HG03460 (cell line): Measurements from ENCODE around the gene ZNF10.
A peak's percentile ranks its signal among the peaks of the same experiment; 100 is the strongest.

ENCODE experiments used
- ATAC-seq: cut with Tn5 transposase; IDR thresholded peaks from one replicate; pipeline ENCODE4 v1.9.1; 2021; ENCODE audit not compliant: unreplicated experiment

The ZNF10 gene

DNA sequence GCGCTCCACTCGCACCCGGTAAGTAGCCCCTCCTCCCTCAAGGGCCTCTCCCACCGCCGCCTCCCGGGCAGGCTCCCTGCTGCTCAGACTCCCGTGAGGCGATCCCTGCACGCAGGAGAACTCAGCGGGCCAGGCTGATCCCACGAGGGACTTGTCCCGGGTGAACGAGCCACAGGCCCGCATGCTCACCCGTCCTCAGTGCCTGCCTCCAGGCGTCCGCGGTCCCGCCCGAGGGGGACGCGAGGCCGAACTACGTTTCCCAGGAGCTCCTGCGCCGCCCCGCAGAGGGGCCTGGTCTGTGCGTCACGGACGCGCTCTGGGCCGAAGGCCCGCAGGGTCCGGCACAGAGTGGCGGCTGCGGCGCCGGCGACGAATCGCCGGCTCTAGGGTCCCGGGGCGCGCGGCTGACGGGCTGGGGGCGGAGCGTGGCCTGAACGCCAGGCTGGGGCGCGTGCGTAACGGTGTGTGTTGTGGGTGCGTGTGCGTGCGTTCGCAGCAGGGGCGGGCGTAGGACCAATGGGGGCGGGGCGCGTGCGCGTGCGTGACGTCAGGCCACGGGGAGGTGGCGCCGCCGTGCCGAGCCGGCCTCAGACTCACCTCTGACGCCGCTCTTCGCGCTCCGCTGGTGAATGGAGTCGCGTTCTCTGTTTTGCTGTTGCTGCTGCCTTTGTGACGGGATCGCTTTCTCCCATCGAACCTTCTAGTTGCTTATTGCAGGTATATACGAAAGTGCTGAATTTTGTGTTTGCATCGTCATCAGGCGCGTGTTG, at the start of gene ZNF10, which contains the start of gene ZNF891:
TSS of gene ZNF10 (plus strand) at position 590 of the 770 bp plus-strand sequence. CDS start 13,866 bp downstream, outside the sequence.
TSS of gene ZNF891 (minus strand) at position 237 of the 770 bp plus-strand sequence. CDS start 8,356 bp downstream, outside the sequence.
- peak; percentile 90 for ATAC-seq

GRCh38 chr12:133081159-133081780, 49.2 kb upstream of the ZNF10 start:
- ATAC-seq, result no peak

- ATAC-seq, result no peak
These were observed 47.1 kb upstream of the ZNF10 start for GRCh38 chr12:133083345-133083744.

DNA sequence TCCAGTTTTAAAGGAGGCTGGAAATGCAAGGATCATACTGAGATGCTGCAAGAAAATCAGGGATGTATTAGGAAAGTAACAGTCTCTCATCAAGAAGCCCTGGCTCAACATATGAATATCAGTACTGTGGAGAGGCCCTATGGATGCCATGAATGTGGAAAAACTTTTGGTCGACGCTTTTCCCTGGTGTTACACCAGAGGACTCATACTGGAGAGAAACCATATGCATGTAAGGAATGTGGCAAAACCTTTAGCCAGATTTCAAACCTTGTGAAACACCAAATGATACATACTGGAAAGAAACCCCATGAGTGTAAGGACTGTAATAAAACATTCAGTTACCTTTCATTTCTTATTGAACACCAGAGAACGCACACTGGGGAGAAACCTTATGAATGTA, 24.8 kb upstream of the ZNF10 start:
- no peak for ATAC-seq

GRCh38 chr12:133106253-133106652, 24.2 kb upstream of the ZNF10 start:
- ATAC-seq, result no peak

DNA sequence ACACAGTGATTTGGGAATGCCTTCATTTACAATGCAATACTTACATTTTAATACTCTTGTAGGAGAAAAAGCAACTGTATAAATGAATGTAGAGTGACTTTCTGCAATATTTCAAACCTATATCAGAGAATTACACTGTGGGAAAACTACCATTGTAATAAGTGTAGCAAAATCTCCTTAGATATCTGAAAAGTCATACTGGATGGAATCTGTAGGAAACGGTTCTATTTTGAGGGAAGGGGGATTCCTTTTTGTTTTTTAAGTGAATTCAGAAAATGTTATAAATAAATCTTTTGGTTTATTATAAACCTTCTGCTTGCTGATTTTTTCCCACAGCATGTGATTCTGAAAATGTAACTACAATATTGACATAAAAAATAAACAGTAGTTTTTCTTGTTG, 23.3 kb upstream of the ZNF10 start:
- ATAC-seq, result no peak

DNA sequence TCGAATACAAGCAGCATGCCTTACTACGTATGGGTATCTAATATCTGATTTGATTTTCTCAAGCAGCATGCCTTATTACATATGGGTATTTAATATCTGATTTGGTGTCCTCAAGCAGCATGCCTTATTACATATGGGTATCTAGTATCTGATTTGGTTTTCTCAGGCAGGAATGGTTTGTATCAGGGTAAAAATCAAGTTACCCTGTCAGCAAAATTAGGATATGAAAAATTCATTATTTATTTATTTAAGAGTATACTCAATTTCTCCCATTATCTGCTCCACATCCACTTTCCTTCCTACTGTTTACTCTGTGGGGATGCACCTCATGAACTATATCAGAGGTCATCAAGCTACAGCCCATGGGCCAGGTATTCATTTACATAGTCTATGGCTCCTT, 22.3 kb upstream of the ZNF10 start:
- no peak for ATAC-seq

- no peak for ATAC-seq
These were observed 9.8 kb upstream of the ZNF10 start for GRCh38 chr12:133120385-133121191.

DNA sequence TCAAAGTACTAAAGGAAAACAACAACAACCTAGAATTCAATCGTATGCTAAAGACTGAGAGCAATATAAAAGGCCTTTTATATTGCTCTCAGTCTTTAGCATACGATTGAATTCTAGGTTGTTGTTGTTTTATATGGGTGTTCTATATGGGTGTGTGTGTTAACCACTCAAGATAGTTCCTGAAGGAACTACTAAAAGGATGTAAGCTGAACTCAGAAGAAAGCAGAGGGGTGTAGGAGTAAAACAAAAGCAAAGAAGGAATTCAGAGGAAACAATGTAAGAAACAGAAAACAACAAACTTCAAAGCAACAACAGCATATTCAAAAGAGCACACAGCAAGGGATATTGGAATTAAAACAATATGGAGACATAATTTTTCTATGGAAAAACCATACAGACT, 5.8 kb upstream of the ZNF10 start:
- ATAC-seq, result no peak

DNA sequence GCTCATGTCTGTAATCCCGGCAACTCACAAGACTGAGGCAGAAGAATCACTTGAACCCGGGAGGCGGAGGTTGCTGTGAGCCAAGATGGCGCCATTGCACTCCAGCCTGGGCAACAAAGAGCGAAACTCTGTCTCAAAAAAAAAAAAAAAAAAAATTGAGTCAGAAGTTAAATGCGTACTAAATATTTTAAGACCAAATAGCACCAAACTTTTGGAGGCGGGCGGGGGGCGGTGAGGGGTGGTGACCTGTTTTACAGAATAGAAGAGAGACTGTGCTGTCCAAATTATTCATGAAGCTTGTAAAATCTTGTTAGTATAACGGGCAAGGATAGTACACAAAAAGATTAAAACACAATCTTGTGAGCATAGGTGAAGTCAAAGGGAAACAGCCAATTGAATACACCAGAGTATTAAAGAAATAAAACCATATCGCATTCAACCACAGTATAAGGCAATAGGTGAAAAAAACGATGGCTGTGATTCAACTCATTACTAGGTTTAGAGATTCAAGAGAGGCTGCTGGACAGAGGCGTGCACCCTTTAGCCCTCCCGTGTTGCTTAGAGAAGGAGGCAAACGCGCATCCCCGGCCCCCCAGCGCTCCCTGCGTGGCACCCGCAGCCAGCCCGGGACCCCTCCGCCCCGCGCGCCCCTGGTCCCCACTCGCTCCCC, 924 bp upstream of the ZNF10 start:
- ATAC-seq, result no peak

DNA sequence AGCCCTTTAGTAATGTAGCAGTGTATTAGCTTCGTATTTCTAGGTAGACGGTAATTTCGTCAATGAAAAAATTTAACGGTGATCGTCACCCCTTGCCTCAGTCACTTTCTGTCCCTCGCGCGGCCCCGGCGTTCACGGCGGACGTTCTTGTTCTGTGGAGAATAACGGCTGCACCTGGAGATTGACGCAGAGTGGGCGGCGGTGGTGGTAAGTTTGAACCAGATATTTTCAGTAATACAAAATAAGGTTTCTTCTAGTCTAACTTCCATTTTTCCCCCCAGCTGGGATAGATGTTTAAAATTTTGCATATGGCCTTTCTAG, 341 bp downstream of the ZNF10 start:
- ATAC-seq, result peak; percentile 9

GRCh38 chr12:133135747-133136146, 5.3 kb downstream of the ZNF10 start:
- no peak for ATAC-seq

DNA sequence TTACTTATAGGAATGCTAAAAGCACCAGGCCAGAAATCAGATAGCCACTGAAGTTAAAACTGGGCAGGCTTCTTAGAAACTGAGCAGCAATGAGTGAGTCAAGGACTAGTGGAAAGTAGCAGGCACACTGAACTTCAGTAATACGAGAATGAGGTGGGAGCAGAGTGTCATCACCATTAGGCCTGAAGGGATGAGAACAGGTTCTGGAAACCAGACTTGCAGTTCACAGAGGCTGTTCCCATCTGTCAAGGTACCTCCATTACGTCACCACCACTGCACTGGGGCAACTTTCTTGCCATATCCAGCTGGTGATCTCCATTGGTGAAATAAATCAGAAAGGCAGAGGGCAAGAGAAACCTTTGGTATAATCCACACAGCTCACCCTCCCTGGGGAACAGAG, 15.6 kb downstream of the ZNF10 start:
- ATAC-seq, result no peak

- ATAC-seq, result no peak
These were observed 25.8 kb downstream of the ZNF10 start for GRCh38 chr12:133156125-133156690.

DNA sequence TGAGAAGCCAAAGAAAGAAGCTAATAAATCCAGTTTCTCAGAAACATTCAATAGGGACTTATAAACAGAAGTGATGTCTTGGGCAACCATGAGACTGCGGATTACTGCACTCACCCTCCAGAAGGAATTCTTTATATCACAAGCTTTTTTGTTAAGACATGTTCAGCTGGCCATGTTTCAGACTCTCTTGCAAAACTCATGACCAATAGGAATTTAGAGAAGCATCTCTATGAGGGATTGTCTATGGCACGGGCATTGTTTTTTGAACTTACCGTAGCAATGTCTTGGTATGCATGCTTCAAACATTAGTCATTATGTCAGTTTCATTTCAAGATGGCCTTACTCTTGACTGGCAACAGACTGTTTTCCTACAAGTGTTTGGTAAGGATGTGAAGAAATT, 35.3 kb downstream of the ZNF10 start:
- no peak for ATAC-seq

- ATAC-seq, result no peak
These were observed 42.1 kb downstream of the ZNF10 start for GRCh38 chr12:133172491-133172890.

DNA sequence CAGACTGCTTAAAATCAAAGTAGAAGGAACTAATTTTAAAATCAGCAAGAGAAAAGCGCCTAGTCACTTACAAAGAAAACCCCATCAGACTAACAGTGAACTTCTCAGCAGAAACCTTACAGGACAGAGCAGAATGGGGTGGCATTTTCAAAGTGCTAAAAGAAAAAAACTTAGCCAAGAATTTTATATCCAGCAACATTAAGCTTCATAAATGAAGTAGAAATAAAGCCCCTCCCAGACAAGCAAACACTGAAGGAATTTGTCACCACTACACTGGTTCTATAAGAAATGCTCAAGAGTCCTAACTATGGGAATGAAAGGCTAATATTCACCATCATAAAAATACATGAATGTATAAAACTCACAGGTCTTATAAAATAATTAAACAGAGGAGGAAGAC, 44.5 kb downstream of the ZNF10 start:
- ATAC-seq, result no peak

GRCh38 chr12:133180669-133181068, 50.2 kb downstream of the ZNF10 start:
- no peak for ATAC-seq

- peak; percentile 97 for ATAC-seq
These were observed 51.0 kb downstream of the ZNF10 start, which contains the start of gene ZNF268 for GRCh38 chr12:133181238-133181959. Gene ZNF268, plus strand, starts transcription at chr12:133181495. Its CDS starts 503 bp downstream, at chr12:133181998.

DNA sequence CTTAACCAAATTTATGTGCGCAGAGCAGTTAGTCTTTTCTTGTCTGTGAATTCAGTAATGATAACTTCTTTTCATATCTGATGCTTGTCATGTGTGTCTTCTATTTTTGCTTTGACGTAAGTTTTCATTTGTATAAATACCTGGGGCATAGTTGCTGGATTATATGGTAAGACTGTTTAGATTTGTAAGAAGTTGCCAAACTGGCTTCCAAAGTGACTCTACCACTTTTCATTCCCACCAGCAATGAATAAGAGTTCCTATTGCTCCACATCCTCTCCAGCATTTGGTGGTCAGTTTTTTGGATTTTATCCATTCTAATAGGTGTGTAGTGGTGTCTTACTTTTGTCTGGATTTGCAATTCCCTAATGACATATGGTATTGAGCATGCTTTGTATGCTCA, 59.7 kb downstream of the ZNF10 start:
- ATAC-seq, result no peak
